Lower lobe of right lung (tissue), 2 donors: Measurements from ENCODE around the gene HHIPL1. TPM values are rescaled to one million over a fixed set of nuclear protein-coding genes. Genes with fewer than 3 reads are reported as not detected.

ENCODE experiments used
- ATAC-seq, 2 donors: fragments of 200-7000 bp; cut with Tn5 transposase; one replicate each; pipeline ENCODE4 v1.9.1; 2020 to 2022; ENCODE audit warnings: mild to moderate bottlenecking in 2 of 2, moderate library complexity in 2 of 2
- DNase-seq: peaks from one replicate; pipeline ENCODE4 v3.0.0-alpha.2; 2020
- H3K27ac ChIP-seq: fragments of 200-600 bp; one replicate; pipeline ENCODE4 v1.8.0; 2022
- H3K27me3 ChIP-seq: fragments of 200-600 bp; one replicate; pipeline ENCODE4 v1.8.0; 2022; ENCODE audit warnings: low read depth
- H3K36me3 ChIP-seq: fragments of 200-600 bp; one replicate; pipeline ENCODE4 v1.8.0; 2022; ENCODE audit warnings: mild to moderate bottlenecking
- H3K4me1 ChIP-seq: fragments of 200-600 bp; one replicate; pipeline ENCODE4 v1.8.0; 2022
- H3K4me3 ChIP-seq: fragments of 200-600 bp; one replicate; pipeline ENCODE4 v1.8.0; 2022; ENCODE audit warnings: mild to moderate bottlenecking
- H3K9me3 ChIP-seq: fragments of 200-600 bp; one replicate; pipeline ENCODE4 v1.8.0; 2022
- intact Hi-C: fragments of 100-400 bp; cut with DNase I; formaldehyde crosslinking; loops from one replicate; pipeline ENCODE4 v1.11.0; 2022
- total RNA-seq: library from RNA; stranded (reverse); fragmentation: NEBNext Ultra II Directional; extraction: Animal tissue kit (Norgen Biotek cat#: 25700); gene quantifications from one replicate; pipeline ENCODE4 v1.2.1, GENCODE V29; 2021
- TF ChIP-seq, protein P1 (sequence below): fragments of 200-600 bp; IDR thresholded peaks from one replicate; pipeline ENCODE4 v1.8.0; 2022; ENCODE audit warnings: antibody characterized with exemption, mild to moderate bottlenecking
- donor health status: DM: no; HTN: yes; CAD: no; lungs with severe emphysema.

Gene HHIPL1
- total RNA-seq, 1 donor from 2014 or later: 1.6 TPM

DNA sequence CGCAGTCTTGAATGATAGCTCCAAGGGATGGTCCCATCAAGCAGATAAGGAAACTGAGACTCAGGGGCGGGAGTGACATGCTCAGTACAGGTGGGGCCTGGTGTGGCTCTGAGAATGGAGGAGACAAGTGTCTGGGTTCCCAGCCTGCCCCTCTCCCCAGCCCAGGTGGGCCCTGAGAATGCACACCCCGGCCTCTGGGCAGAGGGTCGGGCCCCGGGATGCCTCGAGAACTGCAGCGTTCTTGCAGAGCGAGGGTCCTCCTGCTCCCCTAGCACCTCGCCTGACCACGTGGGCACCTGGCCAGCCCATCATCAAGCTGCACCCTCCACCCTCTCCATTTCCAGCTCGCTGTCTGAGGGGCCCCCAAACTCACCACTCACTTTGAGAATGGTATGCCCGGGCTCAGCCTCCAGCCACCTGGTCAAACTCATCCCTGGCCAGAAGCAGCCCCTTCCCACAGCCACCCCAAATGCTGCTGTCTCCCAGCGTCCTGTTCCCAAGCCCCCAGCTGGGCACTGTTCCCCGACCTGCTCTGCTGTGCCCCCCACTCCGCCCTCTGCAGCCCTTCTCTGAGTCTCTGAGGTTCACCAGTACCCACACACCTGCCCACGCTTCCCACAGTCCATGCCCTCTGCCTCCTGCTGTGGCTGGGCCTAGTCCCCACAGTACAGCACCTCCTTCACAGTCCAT lies 83.4 kb downstream of the HHIPL1 start:
- no peaks in the 10 kb centered on the region for H3K9me3 ChIP-seq
- ATAC-seq (no peak), DNase-seq (peak; percentile 32)
- H3K27me3 ChIP-seq: peaks cover 18% of the 10 kb centered on the region
- TF ChIP-seq, protein P1, sequence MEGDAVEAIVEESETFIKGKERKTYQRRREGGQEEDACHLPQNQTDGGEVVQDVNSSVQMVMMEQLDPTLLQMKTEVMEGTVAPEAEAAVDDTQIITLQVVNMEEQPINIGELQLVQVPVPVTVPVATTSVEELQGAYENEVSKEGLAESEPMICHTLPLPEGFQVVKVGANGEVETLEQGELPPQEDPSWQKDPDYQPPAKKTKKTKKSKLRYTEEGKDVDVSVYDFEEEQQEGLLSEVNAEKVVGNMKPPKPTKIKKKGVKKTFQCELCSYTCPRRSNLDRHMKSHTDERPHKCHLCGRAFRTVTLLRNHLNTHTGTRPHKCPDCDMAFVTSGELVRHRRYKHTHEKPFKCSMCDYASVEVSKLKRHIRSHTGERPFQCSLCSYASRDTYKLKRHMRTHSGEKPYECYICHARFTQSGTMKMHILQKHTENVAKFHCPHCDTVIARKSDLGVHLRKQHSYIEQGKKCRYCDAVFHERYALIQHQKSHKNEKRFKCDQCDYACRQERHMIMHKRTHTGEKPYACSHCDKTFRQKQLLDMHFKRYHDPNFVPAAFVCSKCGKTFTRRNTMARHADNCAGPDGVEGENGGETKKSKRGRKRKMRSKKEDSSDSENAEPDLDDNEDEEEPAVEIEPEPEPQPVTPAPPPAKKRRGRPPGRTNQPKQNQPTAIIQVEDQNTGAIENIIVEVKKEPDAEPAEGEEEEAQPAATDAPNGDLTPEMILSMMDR: no peak
- H3K4me1 ChIP-seq: peaks cover 22% of the 10 kb centered on the region
- H3K4me3 ChIP-seq: no peak overlapping the region
- no peak overlapping the region for H3K27ac ChIP-seq
- intact Hi-C loops: no loop called here
- no peaks in the 10 kb centered on the region for H3K36me3 ChIP-seq

DNA sequence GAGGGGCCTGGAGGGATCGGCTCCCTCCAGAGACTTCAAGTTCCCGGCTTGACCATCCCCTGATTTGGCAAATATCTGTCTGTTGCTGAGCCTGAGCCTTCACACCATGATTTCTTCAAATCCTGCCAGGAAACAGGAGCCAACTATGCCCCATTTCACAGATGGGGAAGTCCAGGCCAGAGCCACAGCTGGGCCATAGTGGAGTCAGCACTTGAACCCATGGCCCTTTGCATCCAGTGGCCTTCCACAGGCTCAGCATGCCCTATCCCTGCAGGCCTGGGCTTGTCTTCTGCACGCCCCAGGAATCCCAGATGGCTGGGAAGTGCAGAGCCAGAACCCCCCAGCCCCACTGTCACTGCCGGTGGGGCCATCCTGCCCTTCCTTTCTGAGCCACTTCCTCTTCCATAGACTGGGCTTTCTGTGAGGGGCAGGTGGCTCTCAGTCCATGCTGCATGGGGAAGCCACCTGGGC lies 84.1 kb downstream of the HHIPL1 start:
- DNase-seq (peak; percentile 41), ATAC-seq (no peak)
- Histone ChIP-seq H3K4me3 (no peak overlapping the region), H3K9me3 (no peaks in the 10 kb centered on the region), H3K4me1 (peaks cover 27% of the 10 kb centered on the region), H3K36me3 (no peaks in the 10 kb centered on the region), H3K27me3 (peaks cover 18% of the 10 kb centered on the region), H3K27ac (no peak overlapping the region)
- intact Hi-C loops: no loop called here
- TF ChIP-seq, protein P1: no peak

Other genes starting within 250 kb of the HHIPL1 start
- 78.7 TPM for gene SETD3, start 164.3 kb upstream of the HHIPL1 start, total RNA-seq
- gene CCNK, start 163.7 kb upstream of the HHIPL1 start, total RNA-seq: 53.6 TPM
- gene CCDC85C, start 40.9 kb upstream of the HHIPL1 start, total RNA-seq: 15.3 TPM
- gene CYP46A1, start 39.2 kb downstream of the HHIPL1 start, total RNA-seq: 0.62 TPM
- 34.5 TPM for gene EML1, start 148.3 kb downstream of the HHIPL1 start, total RNA-seq